Neuronal stem cell (in vitro differentiated cells): ENCODE results near the gene PRPS1L1.

Experiments used
- DNase-seq: peaks from one replicate; pipeline ENCODE4 v3.0.0-alpha.2; 2013; ENCODE audit warnings: low spot score
- H2AFZ ChIP-seq: one replicate; pipeline ENCODE4 v1.6.1; 2013; ENCODE audit warnings: mild to moderate bottlenecking, low read length, inconsistent platforms
- H2AK5ac ChIP-seq: 2 replicates; pipeline ENCODE4 v1.6.1; 2013; ENCODE audit warnings: low read depth, mild to moderate bottlenecking, inconsistent platforms, low read length, moderate library complexity, mixed read lengths
- H2BK120ac ChIP-seq: 2 replicates; pipeline ENCODE4 v1.6.1; 2013; ENCODE audit warnings: low read depth, mild to moderate bottlenecking, inconsistent platforms, low read length, moderate library complexity, mixed read lengths
- H2BK12ac ChIP-seq: one replicate; pipeline ENCODE4 v1.6.1; 2013; ENCODE audit warnings: low read length, inconsistent platforms
- H2BK15ac ChIP-seq: 2 replicates; pipeline ENCODE4 v1.6.1; 2013; ENCODE audit warnings: mild to moderate bottlenecking, low read length, inconsistent platforms, mixed read lengths
- H2BK5ac ChIP-seq: one replicate; pipeline ENCODE4 v1.6.1; 2013; ENCODE audit warnings: inconsistent platforms, mild to moderate bottlenecking, low read length, moderate library complexity
- H3K14ac ChIP-seq: one replicate; pipeline ENCODE4 v1.6.1; 2013; ENCODE audit warnings: low read length, inconsistent platforms
- H3K18ac ChIP-seq: 2 replicates; pipeline ENCODE4 v1.6.1; 2013; ENCODE audit warnings: low read length, inconsistent platforms
- H3K23ac ChIP-seq: 2 replicates; pipeline ENCODE4 v1.6.1; 2013; ENCODE audit warnings: low read depth, mild to moderate bottlenecking, mixed read lengths, low read length, inconsistent platforms; ENCODE audit not compliant: poor library complexity
- H3K27ac ChIP-seq: replicated peaks from 3 replicates; pipeline ENCODE4 v1.5.1; 2013; ENCODE audit warnings: low read length, inconsistent platforms
- H3K27me3 ChIP-seq, 3 experiments: 2 replicates each; pipeline ENCODE4 v1.6.1; 2013; ENCODE audit warnings: low read length in 3 of 3, mild to moderate bottlenecking in 2 of 3, inconsistent platforms in 1 of 3, low read depth in 1 of 3, mixed read lengths in 1 of 3, moderate library complexity in 1 of 3; ENCODE audit not compliant: control insufficient read depth in 3 of 3, insufficient read depth in 3 of 3
- H3K36me3 ChIP-seq, 2 donors: replicated peaks in 1 of 2; 2 replicates each; pipeline ENCODE4 v1.6.1; 2013; ENCODE audit warnings: low read length in 2 of 2; ENCODE audit not compliant: control insufficient read depth in 2 of 2, insufficient read depth in 2 of 2
- H3K4ac ChIP-seq: 2 replicates; pipeline ENCODE4 v1.6.1; 2013; ENCODE audit warnings: inconsistent platforms, mild to moderate bottlenecking, low read length, moderate library complexity
- H3K4me1 ChIP-seq, 2 donors: 1 replicate in 1 of 2; 2 replicates in 1 of 2; pipeline ENCODE4 v1.6.1; 2013; ENCODE audit warnings: low read length in 2 of 2, low read depth in 1 of 2; ENCODE audit not compliant: control insufficient read depth in 2 of 2, insufficient read depth in 1 of 2
- H3K4me2 ChIP-seq: one replicate; pipeline ENCODE4 v1.6.1; 2013; ENCODE audit warnings: mild to moderate bottlenecking, low read length, inconsistent platforms; ENCODE audit not compliant: insufficient read depth, poor library complexity, severe bottlenecking
- H3K4me3 ChIP-seq, 2 donors: 2 replicates each; pipeline ENCODE4 v1.5.1; 2013; ENCODE audit warnings: low read length in 2 of 2, mild to moderate bottlenecking in 2 of 2, inconsistent platforms in 1 of 2, moderate library complexity in 1 of 2
- H3K79me1 ChIP-seq: one replicate; pipeline ENCODE4 v1.6.1; 2013; ENCODE audit warnings: low read depth, mild to moderate bottlenecking, inconsistent platforms, low read length, moderate library complexity
- H3K9ac ChIP-seq: one replicate; pipeline ENCODE4 v1.6.1; 2013; ENCODE audit warnings: mild to moderate bottlenecking, low read depth, low read length, inconsistent platforms; ENCODE audit not compliant: poor library complexity
- H3K9me3 ChIP-seq, 2 donors: replicated peaks in 1 of 2; 2 replicates each; pipeline versions ENCODE3 to v1.6.1; 2013; ENCODE audit warnings: low read length in 2 of 2, mild to moderate bottlenecking in 2 of 2, inconsistent platforms in 1 of 2, low read depth in 1 of 2, mixed read lengths in 1 of 2, moderate library complexity in 1 of 2; ENCODE audit not compliant: control insufficient read depth in 2 of 2, insufficient read depth in 1 of 2
- H4K8ac ChIP-seq: one replicate; pipeline ENCODE4 v1.6.1; 2013; ENCODE audit warnings: low read depth, mild to moderate bottlenecking, inconsistent platforms, low read length, moderate library complexity
- H4K91ac ChIP-seq: one replicate; pipeline ENCODE4 v1.6.1; 2013; ENCODE audit warnings: low read length, low read depth, mild to moderate bottlenecking, inconsistent platforms; ENCODE audit not compliant: poor library complexity
- WGBS, 2 donors: extraction: QIAGEN DNeasy Blood & Tissue Kit; methylation state at CpG; one replicate each; pipeline ENCODE4 v1.1.7; 2013; ENCODE audit warnings: missing lambda C conversion rate in 2 of 2, mixed read lengths in 1 of 2; ENCODE audit not compliant: insufficient read length in 2 of 2, insufficient replicate concordance in 1 of 2; ENCODE audit errors: extremely low coverage in 2 of 2; 5-methylcytosine and 5-hydroxymethylcytosine counted together

PRPS1L1 gene

GRCh38 chr7:18049262-18049661, 21.6 kb upstream of the PRPS1L1 start:
- no peak overlapping the region for H2BK12ac ChIP-seq
- H3K4me1 ChIP-seq = no peaks in the 10 kb centered on the region
- H2BK120ac ChIP-seq = no peak overlapping the region
- H2BK5ac ChIP-seq = no peak overlapping the region
- no peak overlapping the region for H2AFZ ChIP-seq
- H3K9ac ChIP-seq = no peak overlapping the region
- H3K27me3 ChIP-seq = no peaks in the 10 kb centered on the region
- H3K79me1 ChIP-seq = no peaks in the 10 kb centered on the region
- H3K9me3 ChIP-seq = no peaks in the 10 kb centered on the region
- no peak overlapping the region for H3K18ac ChIP-seq
- no peak for DNase-seq
- no peak overlapping the region for H3K4me2 ChIP-seq
- no CpG with 5 or more reads among the region's 4 CpGs for WGBS, 2 donors
- no peak overlapping the region for H2BK15ac ChIP-seq
- no peak overlapping the region for H3K4me3 ChIP-seq
- no peak overlapping the region for H4K8ac ChIP-seq
- no peaks in the 10 kb centered on the region for H3K36me3 ChIP-seq
- no peak overlapping the region for H3K27ac ChIP-seq
- no peak overlapping the region for H3K14ac ChIP-seq
- no peak overlapping the region for H4K91ac ChIP-seq
- H2AK5ac ChIP-seq = no peak overlapping the region
- H3K4ac ChIP-seq = no peak overlapping the region
- H3K23ac ChIP-seq = no peak overlapping the region

DNA sequence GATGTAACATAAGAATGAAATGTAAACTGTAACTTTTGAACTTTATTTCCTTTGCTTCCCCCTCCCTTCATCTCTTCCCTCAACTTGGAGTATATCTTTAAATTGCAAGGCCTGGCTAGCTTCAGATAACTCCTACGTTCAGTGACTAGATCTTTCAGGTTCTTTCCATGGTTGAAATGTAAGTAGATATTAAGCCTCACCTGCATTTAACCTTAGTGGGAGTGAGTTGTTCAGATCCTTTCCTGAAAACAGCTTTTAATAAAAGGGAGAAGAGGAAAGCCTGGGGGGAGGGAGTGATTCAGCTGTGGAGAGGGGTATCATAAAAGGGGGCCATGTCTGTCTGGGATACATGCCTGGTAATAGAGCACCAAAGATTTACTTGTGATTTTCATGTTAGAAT, 19.0 kb upstream of the PRPS1L1 start:
- Histone ChIP-seq H3K4me2 (no peak overlapping the region), H4K91ac (no peak overlapping the region), H3K9ac (no peak overlapping the region), H2BK5ac (no peak overlapping the region), H3K4me1 (no peaks in the 10 kb centered on the region), H3K14ac (no peak overlapping the region), H2AK5ac (no peak overlapping the region), H3K9me3 (no peaks in the 10 kb centered on the region), H3K18ac (no peak overlapping the region), H3K27me3 (no peaks in the 10 kb centered on the region), H3K36me3 (no peaks in the 10 kb centered on the region), H3K4me3 (no peak overlapping the region), H4K8ac (no peak overlapping the region), H2BK15ac (no peak overlapping the region), H2AFZ (no peak overlapping the region), H3K79me1 (no peaks in the 10 kb centered on the region), H3K27ac (no peak overlapping the region), H2BK12ac (no peak overlapping the region), H2BK120ac (no peak overlapping the region), H3K4ac (no peak overlapping the region), H3K23ac (no peak overlapping the region)
- WGBS, 2 donors = no CpG with 5 or more reads among the region's 1 CpG
- no peak for DNase-seq

GRCh38 chr7:18045171-18045570, 17.5 kb upstream of the PRPS1L1 start:
- Histone ChIP-seq H3K4me3 (no peak overlapping the region), H3K9me3 (no peaks in the 10 kb centered on the region), H3K18ac (no peak overlapping the region), H3K36me3 (no peaks in the 10 kb centered on the region), H2AFZ (no peak overlapping the region), H4K91ac (no peak overlapping the region), H3K4ac (no peak overlapping the region), H4K8ac (no peak overlapping the region), H2BK5ac (no peak overlapping the region), H3K9ac (no peak overlapping the region), H3K27me3 (no peaks in the 10 kb centered on the region), H2AK5ac (no peak overlapping the region), H3K79me1 (no peaks in the 10 kb centered on the region), H3K23ac (no peak overlapping the region), H3K27ac (no peak overlapping the region), H3K4me1 (no peaks in the 10 kb centered on the region), H2BK15ac (no peak overlapping the region), H2BK120ac (no peak overlapping the region), H2BK12ac (no peak overlapping the region), H3K14ac (no peak overlapping the region), H3K4me2 (no peak overlapping the region)
- no peak for DNase-seq
- WGBS, 2 donors = no CpG with 5 or more reads among the region's 3 CpGs

GRCh38 chr7:18041191-18041590, 13.5 kb upstream of the PRPS1L1 start:
- Histone ChIP-seq H3K27ac (no peak overlapping the region), H3K4ac (no peak overlapping the region), H3K9ac (no peak overlapping the region), H2AFZ (no peak overlapping the region), H3K18ac (no peak overlapping the region), H3K79me1 (no peaks in the 10 kb centered on the region), H3K9me3 (no peaks in the 10 kb centered on the region), H2BK5ac (no peak overlapping the region), H2AK5ac (no peak overlapping the region), H2BK120ac (no peak overlapping the region), H3K23ac (no peak overlapping the region), H4K8ac (no peak overlapping the region), H2BK15ac (no peak overlapping the region), H3K36me3 (no peaks in the 10 kb centered on the region), H2BK12ac (no peak overlapping the region), H4K91ac (no peak overlapping the region), H3K27me3 (no peaks in the 10 kb centered on the region), H3K4me1 (no peaks in the 10 kb centered on the region), H3K14ac (no peak overlapping the region), H3K4me2 (no peak overlapping the region), H3K4me3 (no peak overlapping the region)
- DNase-seq = no peak
